Calu3 (cell line): Measurements from ENCODE around the gene ZNF430. TPM values are rescaled to one million over a fixed set of nuclear protein-coding genes. Genes with fewer than 3 reads are reported as not detected.

Experiments
- BruUV-seq: library from RNA; stranded (reverse); fragments of 400-500 nt; replicated peaks from 2 replicates; lab custom pipeline; 2021; lab: Mats Ljungman, UMichigan
- CTCF ChIA-PET: fragments of 300-600 bp; sonication (Branson Sonifier 250); formaldehyde crosslinking; loops from one replicate; lab custom pipeline; 2022; ENCODE audit warnings: antibody characterized with exemption; lab: Charles Lee
- DNase-seq: peaks from one replicate; pipeline ENCODE4 v3.0.0; 2022
- H3K27ac Mint-ChIP-seq: one replicate; pipeline ENCODE4 v1.8.0; 2022; ENCODE audit warnings: mixed read lengths; ENCODE audit not compliant: unreplicated experiment
- H3K27me3 Mint-ChIP-seq: one replicate; pipeline ENCODE4 v1.8.0; 2022; ENCODE audit warnings: mixed read lengths; ENCODE audit not compliant: unreplicated experiment
- H3K36me3 Mint-ChIP-seq: one replicate; pipeline ENCODE4 v1.8.0; 2022; ENCODE audit warnings: mild to moderate bottlenecking, moderate library complexity, mixed read lengths; ENCODE audit not compliant: insufficient read depth, unreplicated experiment
- H3K4me1 Mint-ChIP-seq: one replicate; pipeline ENCODE4 v1.8.0; 2022; ENCODE audit warnings: mild to moderate bottlenecking, low read depth, mixed read lengths; ENCODE audit not compliant: unreplicated experiment
- H3K4me3 Mint-ChIP-seq: one replicate; pipeline ENCODE4 v1.8.0; 2022; ENCODE audit warnings: mild to moderate bottlenecking, low read depth, moderate library complexity, mixed read lengths; ENCODE audit not compliant: unreplicated experiment
- H3K9me3 Mint-ChIP-seq: one replicate; pipeline ENCODE4 v1.8.0; 2022; ENCODE audit warnings: low read depth, mixed read lengths; ENCODE audit not compliant: unreplicated experiment
- intact Hi-C: fragments of 100-400 bp; cut with micrococcal nuclease; formaldehyde crosslinking; loops from one replicate; pipeline ENCODE4 v1.10.0; 2022; ENCODE audit not compliant: unreplicated experiment
- total RNA-seq: library from RNA; stranded (reverse); gene quantifications from 2 replicates; pipeline ENCODE4 v1.2.3, GENCODE V29; 2022
- TF ChIP-seq, protein P1 (sequence below): fragments of 200-600 bp; IDR thresholded peaks from one replicate; pipeline ENCODE4 v1.8.0; 2022; ENCODE audit warnings: antibody characterized with exemption; ENCODE audit not compliant: unreplicated experiment

The ZNF430 gene
- total RNA-seq, 1 experiment from 2014 or later: 6.1 TPM

DNA sequence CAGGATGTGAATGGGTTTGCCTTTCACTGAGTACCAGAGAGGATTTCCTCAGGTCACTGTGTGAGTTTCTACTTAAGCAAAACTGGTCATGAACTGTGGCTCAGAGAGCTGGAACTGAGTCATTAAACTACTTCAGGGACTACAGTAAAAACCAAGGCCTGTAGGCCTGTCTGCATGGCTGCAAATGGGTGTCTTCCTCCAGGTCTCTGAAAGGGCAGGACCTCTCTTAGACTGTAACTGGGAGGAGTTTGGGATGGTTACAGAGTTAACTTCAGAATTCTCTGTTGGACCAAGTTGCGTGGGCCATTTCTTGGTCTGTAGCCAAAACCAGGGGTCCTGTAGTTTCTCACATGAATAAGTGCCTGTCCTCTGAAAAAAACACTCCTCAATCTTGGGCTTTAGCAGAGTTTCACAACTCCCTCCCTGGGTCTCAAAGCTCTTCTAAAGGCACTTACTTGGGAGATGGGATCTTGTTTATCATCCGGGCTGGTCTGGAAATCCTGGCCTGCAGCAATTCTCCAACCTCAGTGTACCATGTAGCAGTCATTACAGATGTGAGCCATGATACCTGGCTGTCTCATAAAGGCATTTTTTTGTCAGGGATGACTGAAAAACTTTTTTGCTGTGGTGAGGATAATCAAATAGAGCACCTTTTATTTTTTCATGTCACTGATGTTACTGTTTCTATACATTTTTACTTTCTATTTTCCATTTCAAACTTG, 81.2 kb downstream of the ZNF430 start:
- Mint-ChIP-seq H3K27me3 (no peaks in the 10 kb centered on the region), H3K4me1 (no peaks in the 10 kb centered on the region), H3K36me3 (no peaks in the 10 kb centered on the region), H3K9me3 (no peaks in the 10 kb centered on the region), H3K4me3 (no peak overlapping the region), H3K27ac (no peak overlapping the region)
- intact Hi-C loops: no loop called here
- no TSS peak for BruUV-seq
- DNase-seq: no peak
- TF ChIP-seq, protein P1, sequence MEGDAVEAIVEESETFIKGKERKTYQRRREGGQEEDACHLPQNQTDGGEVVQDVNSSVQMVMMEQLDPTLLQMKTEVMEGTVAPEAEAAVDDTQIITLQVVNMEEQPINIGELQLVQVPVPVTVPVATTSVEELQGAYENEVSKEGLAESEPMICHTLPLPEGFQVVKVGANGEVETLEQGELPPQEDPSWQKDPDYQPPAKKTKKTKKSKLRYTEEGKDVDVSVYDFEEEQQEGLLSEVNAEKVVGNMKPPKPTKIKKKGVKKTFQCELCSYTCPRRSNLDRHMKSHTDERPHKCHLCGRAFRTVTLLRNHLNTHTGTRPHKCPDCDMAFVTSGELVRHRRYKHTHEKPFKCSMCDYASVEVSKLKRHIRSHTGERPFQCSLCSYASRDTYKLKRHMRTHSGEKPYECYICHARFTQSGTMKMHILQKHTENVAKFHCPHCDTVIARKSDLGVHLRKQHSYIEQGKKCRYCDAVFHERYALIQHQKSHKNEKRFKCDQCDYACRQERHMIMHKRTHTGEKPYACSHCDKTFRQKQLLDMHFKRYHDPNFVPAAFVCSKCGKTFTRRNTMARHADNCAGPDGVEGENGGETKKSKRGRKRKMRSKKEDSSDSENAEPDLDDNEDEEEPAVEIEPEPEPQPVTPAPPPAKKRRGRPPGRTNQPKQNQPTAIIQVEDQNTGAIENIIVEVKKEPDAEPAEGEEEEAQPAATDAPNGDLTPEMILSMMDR: no peak
- CTCF ChIA-PET: no interaction called here

DNA sequence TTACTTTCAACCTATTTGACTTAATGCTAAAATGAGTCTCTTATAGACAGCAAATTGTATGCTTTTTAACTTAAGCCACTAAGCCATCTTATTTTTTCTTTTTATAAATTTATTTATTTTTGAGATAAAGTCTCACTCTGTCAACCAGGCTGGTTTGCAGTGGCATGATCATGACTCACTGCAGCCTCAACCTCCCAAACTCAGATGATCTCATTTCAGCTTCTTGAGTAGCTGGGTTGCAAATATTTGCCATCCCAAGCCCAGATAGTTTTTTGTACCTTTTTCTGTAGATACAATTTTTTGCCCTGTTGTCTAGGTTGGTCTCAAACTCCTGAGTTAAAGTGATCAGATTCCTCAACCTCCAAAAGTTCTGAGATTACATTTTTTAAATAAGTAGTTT, 88.7 kb downstream of the ZNF430 start:
- CTCF ChIA-PET: no interaction called here
- TF ChIP-seq, protein P1: no peak
- no peak overlapping the region for H3K27ac Mint-ChIP-seq
- H3K27me3 Mint-ChIP-seq: no peaks in the 10 kb centered on the region
- intact Hi-C loops: no loop called here
- BruUV-seq: no TSS peak
- DNase-seq: no peak
- H3K4me3 Mint-ChIP-seq: no peak overlapping the region
- H3K9me3 Mint-ChIP-seq: peaks cover 12% of the 10 kb centered on the region
- H3K4me1 Mint-ChIP-seq: no peaks in the 10 kb centered on the region
- no peaks in the 10 kb centered on the region for H3K36me3 Mint-ChIP-seq

Other genes starting within 250 kb of the ZNF430 start
- 5.1 and 5.5 TPM in 2 replicates for gene ZNF66, start 244.4 kb upstream of the ZNF430 start, total RNA-seq
- 2.6 and 3.5 TPM in 2 replicates for gene ZNF85, start 97.4 kb upstream of the ZNF430 start, total RNA-seq
- gene ZNF714, start 61.5 kb downstream of the ZNF430 start, total RNA-seq: 6.8 and 7.9 TPM in 2 replicates
- 6.3 and 6.6 TPM in 2 replicates for gene ZNF431, start 121.4 kb downstream of the ZNF430 start, total RNA-seq